DMS79 treated with DMSO at 0.1 percent for 48 hours (cell line): ENCODE measurements around the gene TMEM95.
"Not testable (repeated sequence)": the region's sequence is repeated elsewhere in the genome, so short reads cannot be mapped to it uniquely, and the experiment has no call there.

Experiments used
- DNase-seq: peaks from one replicate; lab custom pipeline; 2025; lab: John Stamatoyannopoulos, UW

Gene TMEM95

DNA sequence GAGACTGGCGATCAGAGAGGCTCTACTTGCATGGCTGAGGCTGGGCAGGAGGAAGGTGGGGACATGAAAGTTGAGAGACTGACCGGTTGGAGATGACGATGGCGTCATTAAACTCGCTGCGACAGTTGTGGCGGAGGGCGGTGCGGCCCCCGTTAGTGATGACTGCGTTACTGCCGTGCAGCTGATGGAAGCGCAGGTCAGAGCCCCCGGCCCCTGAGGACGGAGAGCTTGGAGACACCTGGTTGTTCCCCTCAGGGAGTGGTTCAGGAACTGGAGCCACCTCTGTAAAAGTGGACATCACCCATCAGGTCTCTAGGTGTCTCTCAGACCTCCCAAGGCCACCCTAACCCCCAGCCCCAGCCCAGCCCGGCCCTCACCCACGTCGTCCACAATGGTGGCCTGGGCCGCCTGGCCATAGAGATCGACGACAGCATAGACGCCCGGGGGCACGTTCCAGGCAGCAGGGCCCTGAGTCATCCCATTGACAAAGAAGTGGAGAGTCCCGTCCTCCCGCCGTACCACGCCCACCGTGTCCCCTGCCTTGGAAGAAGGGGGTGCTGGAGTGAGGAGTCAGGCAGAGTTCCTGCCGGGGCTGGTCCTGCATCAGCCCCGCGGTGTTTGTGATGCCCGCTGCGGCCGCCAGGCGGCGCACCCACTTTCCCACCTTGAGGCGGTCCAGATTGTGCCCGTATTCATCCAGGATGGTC, 31.1 kb upstream of the TMEM95 start:
- DNase-seq = no peak

DNA sequence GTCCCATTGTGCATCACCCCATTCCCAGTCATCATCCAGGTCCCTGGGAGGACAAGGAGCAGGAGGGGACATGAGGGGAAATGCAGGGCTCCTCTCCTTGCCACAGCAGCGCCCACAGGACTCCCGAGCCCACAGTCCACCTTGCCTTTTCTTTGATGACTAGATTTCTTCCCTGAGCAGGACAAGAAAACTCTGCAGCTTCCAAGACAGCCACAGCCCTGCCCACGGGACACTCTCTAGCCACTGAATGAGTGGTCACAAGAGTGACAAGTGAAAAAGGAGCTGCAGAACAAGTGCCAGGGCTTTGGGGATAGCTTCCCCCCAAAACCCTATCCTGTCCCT, 30.5 kb upstream of the TMEM95 start:
- DNase-seq = no peak

GRCh38 chr17:7325031-7325528, 29.9 kb upstream of the TMEM95 start:
- DNase-seq = no peak

DNA sequence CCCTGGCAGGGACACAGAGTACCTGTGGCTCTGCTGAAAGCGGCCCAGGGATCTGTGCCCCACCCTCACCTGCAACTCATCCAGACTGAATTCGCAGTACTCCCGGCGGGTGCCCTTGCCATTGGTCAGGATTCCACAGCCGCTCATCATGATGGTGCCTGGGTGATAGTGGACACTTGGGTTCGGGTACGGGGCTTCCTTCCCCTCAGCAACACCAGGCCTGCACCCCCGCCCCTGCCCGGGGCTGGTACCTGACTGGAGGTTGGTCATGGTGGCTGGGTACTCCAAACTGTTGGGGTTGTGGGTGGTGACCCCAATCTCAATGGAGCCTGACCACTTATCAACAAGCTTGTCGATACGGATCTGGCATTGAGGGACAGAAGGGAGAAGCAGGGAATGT, 28.8 kb upstream of the TMEM95 start:
- DNase-seq = no peak

DNA sequence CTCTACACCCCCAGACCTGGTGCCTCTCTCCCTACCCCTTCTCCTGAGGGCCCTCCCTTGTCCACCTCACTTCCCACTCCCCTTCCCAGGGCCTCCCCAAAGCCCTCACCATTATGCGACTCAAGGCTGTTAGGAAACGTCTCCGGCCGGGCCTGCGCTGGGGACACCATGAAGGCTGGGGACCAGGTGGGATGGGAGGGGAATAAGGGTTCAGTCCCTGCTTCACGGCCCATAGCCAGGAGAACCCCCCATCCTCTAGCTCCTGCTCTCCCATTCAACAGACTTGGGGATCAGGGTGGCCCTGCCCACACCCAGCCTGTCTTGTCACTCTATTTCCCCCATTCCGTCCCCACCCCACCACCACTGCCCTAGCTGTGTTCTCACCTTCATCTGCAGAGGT, 27.9 kb upstream of the TMEM95 start:
- no peak for DNase-seq

GRCh38 chr17:7327501-7327900, 27.5 kb upstream of the TMEM95 start:
- no peak for DNase-seq

- no peak for DNase-seq
These were observed 26.9 kb upstream of the TMEM95 start for GRCh38 chr17:7328009-7328408.

DNA sequence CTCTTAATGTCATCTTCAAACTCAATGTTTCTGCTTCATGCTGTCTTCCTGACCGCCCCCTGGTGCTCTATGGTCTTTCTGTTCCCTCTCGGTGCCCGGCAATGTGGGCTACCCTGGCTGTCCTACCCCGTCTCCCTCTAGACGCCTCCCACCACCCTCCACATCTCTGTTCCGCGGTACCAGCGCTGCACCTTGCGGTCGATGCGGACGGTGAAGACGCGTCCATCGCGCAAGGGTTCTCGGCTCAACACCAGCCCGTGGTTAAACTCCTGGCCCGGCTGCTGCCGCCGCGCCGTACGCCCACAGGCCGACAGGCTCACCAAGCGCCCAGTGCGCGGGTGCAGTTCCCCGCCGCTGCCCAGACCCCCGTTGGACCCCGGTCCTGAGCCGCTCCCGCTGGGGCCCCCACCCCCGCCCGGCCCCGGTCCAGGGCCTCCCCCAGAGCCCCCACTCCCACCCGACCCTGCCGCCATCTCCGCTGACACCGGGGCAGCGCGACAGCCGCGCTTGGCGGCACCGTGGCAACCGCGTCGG, 26.0 kb upstream of the TMEM95 start, which contains the start of gene NEURL4:
TSS of gene NEURL4 (minus strand) at position 496 of the 534 bp plus-strand sequence. CDS start at position 473, 23 bp downstream.
- no peak for DNase-seq

DNA sequence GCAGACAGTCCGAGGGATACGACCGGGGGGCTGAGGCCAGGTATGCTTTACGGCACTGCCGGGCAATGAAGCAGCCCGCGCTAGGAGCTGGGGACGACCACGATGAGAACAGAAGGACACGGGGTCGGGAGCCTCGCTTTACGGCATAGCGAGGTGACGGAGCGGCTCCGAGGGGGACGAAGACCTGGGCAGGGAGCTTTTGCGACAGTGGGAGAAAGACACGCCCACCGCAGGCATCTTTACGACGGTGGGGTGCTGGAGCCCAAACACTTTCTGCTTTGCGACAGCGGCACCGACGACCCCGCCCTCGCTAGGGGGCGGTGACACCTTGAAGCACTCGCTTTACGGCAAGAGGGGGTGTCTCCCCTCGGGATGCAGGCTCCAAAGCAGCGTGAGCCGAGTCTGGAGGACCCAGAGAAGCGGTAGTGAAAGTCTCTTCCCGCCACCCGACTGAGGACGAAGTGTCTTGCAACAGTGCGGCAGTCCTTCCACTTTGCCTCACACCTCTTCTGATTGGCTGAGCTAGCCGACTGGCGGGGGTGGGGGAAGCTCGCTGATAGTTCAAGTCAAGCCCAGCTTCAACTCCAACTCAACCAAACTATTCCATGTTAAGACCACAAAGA, 25.5 kb upstream of the TMEM95 start:
- peak; percentile 97 for DNase-seq

DNA sequence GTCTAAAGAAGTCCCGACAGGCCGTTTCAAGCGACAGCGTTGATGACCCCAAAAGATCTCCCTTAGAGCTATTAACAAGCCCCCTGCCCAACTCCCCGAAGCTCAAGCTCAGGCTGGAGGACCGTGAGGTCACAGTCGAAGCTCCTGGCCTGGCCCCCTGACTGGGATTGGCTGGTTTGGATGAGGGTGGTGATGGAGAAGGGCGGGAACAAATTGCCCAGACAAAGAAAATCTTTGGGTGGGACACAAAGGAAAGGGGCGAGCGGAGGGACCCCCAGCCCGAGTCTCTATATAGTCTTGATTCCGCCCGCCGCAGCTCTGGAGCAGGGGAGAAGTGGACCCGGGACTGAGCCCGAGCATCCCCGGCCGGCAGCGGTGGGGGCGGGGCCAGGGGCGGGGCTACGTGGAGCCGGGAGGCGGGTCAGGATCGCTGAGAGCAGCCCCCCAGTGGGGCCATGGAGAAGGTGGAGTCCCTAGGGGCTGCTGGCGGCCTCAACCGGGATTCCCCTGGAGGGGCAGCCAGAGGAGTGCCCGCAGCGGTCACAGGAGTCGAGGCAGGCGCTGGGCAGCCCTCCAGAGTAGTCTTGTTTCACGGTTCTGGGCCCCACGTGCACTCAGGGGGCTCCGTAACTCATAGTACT, 24.8 kb upstream of the TMEM95 start:
- DNase-seq = peak; percentile 82

DNA sequence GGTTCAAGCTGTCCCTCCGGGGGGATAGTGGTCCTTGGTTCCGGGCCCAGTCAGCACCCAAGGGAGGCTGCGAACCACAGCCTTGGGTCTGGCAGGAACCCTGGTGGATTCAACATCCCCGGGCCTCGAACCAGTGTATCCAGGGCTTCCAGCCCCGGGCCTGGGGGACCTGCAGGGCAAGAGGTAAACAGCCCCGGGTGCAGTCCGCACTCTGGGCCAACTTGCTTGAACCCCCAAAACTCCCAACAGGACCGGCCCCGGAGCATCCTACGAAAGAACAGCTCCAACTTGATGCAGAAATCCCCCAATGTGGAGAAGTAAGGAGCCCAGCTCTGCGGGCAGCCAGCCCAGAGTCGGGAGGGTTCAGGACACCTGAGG, 24.3 kb upstream of the TMEM95 start:
- DNase-seq = no peak

DNA sequence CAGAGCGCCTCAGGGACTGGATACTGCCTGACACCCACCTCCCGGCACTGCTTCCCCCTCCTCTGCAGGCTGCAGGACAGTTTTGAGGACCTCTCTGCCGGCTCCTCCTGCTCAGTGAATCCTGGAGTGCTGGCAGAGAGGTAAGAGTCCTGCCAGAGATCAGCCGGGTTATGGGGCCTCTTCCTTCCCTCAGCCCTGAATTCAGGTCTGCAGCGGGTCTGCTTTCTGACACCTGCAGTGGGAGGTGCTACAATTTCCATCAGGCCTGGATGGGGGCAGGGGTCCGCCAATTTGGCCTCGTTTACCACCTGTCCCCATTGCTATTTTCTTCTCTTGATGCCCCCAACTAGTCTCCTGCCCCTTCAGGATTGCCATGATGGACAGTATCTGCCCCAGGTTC, 22.8 kb upstream of the TMEM95 start:
- no peak for DNase-seq

DNA sequence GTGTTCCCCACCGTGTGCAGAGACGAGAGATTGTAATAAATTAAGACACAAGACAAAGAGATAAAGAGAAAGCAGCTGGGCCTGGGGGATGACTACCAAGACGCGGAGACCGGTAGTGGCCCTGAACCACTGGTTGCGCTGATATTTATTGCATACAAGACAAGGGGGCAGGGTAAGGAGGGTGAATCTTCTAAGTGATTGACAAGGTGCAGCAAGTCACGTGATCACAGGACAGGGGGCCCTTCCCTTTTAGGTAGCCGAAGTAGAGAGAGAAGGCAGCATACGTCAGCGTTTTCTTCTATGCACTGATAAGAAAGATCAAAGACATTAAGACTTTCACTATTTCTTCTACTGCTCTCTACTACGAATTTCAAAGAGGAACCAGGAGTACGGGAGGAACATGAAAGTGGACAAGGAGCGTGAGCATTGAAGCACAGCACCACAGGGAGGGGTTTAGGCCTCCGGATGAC, 22.3 kb upstream of the TMEM95 start:
- DNase-seq = not testable (repeated sequence)

GRCh38 chr17:7334938-7335538, 19.9 kb upstream of the TMEM95 start:
- no peak for DNase-seq

DNA sequence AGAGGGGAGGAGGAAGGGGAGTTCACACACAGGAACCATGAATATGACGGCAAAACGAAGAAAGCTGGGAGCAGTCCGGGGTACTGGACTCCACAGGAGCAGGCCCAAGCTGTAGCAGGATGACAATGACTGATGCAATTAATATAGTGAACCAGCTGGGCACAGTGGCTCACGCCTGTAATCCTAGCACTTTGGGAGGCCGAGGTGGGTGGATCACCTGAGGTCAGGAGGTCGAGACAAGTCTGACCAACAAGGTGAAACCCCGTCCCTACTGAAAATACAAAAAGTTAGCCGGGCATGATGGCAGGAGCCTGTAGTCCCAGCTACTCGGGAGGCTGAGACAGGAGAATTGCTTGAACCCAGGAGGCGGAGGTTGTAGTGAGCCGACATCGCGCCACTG, 19.2 kb upstream of the TMEM95 start:
- not testable (repeated sequence) for DNase-seq

GRCh38 chr17:7336240-7337175, 18.4 kb upstream of the TMEM95 start, which contains the start of gene ACAP1:
TSS of gene ACAP1 (plus strand) at chr17:7336529. CDS start at chr17:7336735, 206 bp downstream.
- no peak for DNase-seq

DNA sequence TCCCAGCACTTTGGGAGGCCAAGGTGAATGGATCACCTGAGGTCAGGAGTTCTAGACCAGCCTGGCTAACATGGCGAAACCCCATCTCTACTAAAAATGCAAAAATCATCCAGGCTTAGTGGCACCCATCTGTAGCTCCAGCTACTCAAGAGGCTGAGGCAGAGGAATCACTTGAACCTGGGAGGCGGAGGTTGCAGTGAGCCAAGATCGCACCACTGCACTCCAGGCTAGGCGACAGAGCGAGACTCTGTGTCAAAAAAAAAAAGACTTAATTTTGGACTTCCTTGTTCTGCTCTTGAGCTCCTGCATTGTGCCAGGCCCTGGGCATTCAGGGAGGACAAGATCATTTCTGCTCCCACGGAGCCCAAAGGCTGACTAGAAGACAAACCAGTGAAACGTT, 17.4 kb upstream of the TMEM95 start:
- not testable (repeated sequence) for DNase-seq

GRCh38 chr17:7340179-7340578, 14.8 kb upstream of the TMEM95 start:
- no peak for DNase-seq

GRCh38 chr17:7341842-7342241, 13.1 kb upstream of the TMEM95 start:
- no peak for DNase-seq

GRCh38 chr17:7343250-7343649, 11.7 kb upstream of the TMEM95 start:
- no peak for DNase-seq
